ENCODE data around the gene AGBL4.

AGBL4 gene

DNA sequence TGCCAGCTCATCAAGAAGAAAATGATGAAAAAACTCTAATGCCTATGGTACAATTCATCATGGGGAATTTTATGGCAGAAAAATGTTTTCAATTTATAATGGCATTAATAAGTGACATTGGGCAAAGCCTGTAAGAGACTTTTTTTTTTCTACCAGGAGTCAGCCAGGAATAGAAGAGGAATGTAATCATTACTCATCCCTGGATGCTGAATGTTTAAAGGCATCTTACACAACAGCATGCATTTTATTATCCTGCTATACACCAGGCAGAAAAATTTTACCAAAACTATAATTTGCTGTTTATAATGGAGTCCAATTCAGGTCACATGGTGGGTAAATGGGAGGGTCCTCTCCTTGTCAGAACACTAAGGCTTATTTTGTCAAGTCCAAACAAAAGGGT lies 1057.2 kb downstream of the AGBL4 start:
- Histone ChIP-seq H3K4me3 (ENCODE audit: insufficient read depth in 1 of 2, low read depth in 1 of 2, low read length in 2 of 2) (no peak overlapping the region), H3K9me3 (ENCODE audit: control insufficient read depth, low read length) (no peaks in the 10 kb centered on the region), H2AFZ (ENCODE audit: low read depth, low read length) (no peak overlapping the region), H3K14ac (ENCODE audit: low read length in 2 of 2) (no peak overlapping the region), H3K36me3 (ENCODE audit: control insufficient read depth in 1 of 2, insufficient read depth in 2 of 2, low read depth in 1 of 2, low read length in 2 of 2) (no peaks in the 10 kb centered on the region), H2BK120ac (ENCODE audit: low read depth, low read length) (no peak overlapping the region), H3K27ac (ENCODE audit: low read length, poor library complexity, severe bottlenecking) (no peak overlapping the region), H4K91ac (ENCODE audit: low read length) (no peak overlapping the region), H2AK5ac (ENCODE audit: low read length, severe bottlenecking) (no peak overlapping the region), H3K4ac (ENCODE audit: low read depth in 1 of 2, low read length in 2 of 2) (no peak overlapping the region), H2BK15ac (ENCODE audit: low read depth, poor library complexity, severe bottlenecking) (no peak overlapping the region), H3K18ac (ENCODE audit: low read depth in 1 of 2, low read length in 2 of 2) (no peak overlapping the region), H3K27me3 (ENCODE audit: control insufficient read depth in 1 of 2, insufficient read depth in 1 of 2, low read length in 2 of 2) (no peaks in the 10 kb centered on the region), H3K79me1 (replicated peaks; ENCODE audit: low read length, poor library complexity, severe bottlenecking) (no peaks in the 10 kb centered on the region), H3K4me2 (ENCODE audit: low read length, poor library complexity, severe bottlenecking) (no peak overlapping the region), H3K9ac (ENCODE audit: low read length) (no peak overlapping the region), H2BK5ac (ENCODE audit: low read depth, low read length, poor library complexity, severe bottlenecking) (no peak overlapping the region), H4K8ac (ENCODE audit: low read length) (no peak overlapping the region), H3K23ac (ENCODE audit: low read length in 2 of 2) (no peak overlapping the region), H3K4me1 (ENCODE audit: control insufficient read depth, insufficient read depth, low read depth, low read length) (no peaks in the 10 kb centered on the region), H2BK12ac (ENCODE audit: low read length in 2 of 2) (no peak overlapping the region)
- no peak for DNase-seq

DNA sequence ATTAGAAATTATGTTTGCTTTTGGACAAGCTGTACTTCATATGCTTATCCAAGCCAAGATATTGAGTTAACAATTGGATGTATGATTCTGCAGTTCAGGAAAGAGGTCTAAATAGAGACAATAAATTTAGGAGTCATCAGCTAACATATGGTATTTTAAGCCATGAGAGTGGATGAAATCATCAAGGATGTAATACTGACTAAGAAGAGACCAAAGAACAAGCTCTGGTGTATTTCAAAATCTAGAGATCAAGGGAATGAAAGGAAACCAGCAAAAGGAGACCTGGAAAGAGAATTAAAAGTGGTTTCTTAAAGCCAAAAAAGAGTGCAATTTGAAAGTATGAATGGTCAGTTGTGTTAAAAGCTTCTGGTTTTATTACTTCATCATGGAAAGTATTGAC lies 1063.4 kb downstream of the AGBL4 start:
- H4K8ac ChIP-seq (ENCODE audit: low read length) = no peak overlapping the region
- no peak overlapping the region for H3K27ac ChIP-seq (ENCODE audit: low read length, poor library complexity, severe bottlenecking)
- no peak overlapping the region for H3K14ac ChIP-seq (ENCODE audit: low read length in 2 of 2)
- no peak overlapping the region for H2AFZ ChIP-seq (ENCODE audit: low read depth, low read length)
- DNase-seq = no peak
- no peak overlapping the region for H2BK15ac ChIP-seq (ENCODE audit: low read depth, poor library complexity, severe bottlenecking)
- no peaks in the 10 kb centered on the region for H3K36me3 ChIP-seq (ENCODE audit: control insufficient read depth in 1 of 2, insufficient read depth in 2 of 2, low read depth in 1 of 2, low read length in 2 of 2)
- no peak overlapping the region for H3K18ac ChIP-seq (ENCODE audit: low read depth in 1 of 2, low read length in 2 of 2)
- no peak overlapping the region for H3K4me3 ChIP-seq (ENCODE audit: insufficient read depth in 1 of 2, low read depth in 1 of 2, low read length in 2 of 2)
- no peak overlapping the region for H3K4ac ChIP-seq (ENCODE audit: low read depth in 1 of 2, low read length in 2 of 2)
- no peaks in the 10 kb centered on the region for H3K9me3 ChIP-seq (ENCODE audit: control insufficient read depth, low read length)
- no peak overlapping the region for H3K9ac ChIP-seq (ENCODE audit: low read length)
- H2BK12ac ChIP-seq (ENCODE audit: low read length in 2 of 2) = no peak overlapping the region
- no peaks in the 10 kb centered on the region for H3K79me1 ChIP-seq (replicated peaks; ENCODE audit: low read length, poor library complexity, severe bottlenecking)
- H3K4me1 ChIP-seq (ENCODE audit: control insufficient read depth, insufficient read depth, low read depth, low read length) = no peaks in the 10 kb centered on the region
- no peak overlapping the region for H3K4me2 ChIP-seq (ENCODE audit: low read length, poor library complexity, severe bottlenecking)
- H3K23ac ChIP-seq (ENCODE audit: low read length in 2 of 2) = no peak overlapping the region
- H4K91ac ChIP-seq (ENCODE audit: low read length) = no peak overlapping the region
- no peaks in the 10 kb centered on the region for H3K27me3 ChIP-seq (ENCODE audit: control insufficient read depth in 1 of 2, insufficient read depth in 1 of 2, low read length in 2 of 2)
- H2BK5ac ChIP-seq (ENCODE audit: low read depth, low read length, poor library complexity, severe bottlenecking) = no peak overlapping the region
- no peak overlapping the region for H2AK5ac ChIP-seq (ENCODE audit: low read length, severe bottlenecking)
- no peak overlapping the region for H2BK120ac ChIP-seq (ENCODE audit: low read depth, low read length)

DNA sequence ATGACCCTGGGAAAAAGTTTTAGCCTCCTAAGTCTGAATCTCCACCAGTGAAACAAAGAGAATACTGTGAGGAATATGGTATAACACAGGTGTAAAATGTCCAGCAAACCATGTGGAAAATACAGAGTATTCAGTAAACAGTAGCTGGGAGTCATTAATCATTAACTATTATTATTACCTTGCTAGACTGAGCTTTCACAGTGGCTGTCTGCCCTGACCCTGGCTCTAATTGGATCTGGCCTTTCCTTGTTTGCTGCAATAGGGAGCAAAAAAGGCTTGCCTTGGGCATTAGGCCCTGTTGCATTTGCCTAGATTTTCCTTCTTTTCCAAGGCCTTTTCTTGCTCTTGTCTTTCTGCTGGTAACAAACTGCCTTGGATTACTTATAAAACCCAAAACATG lies 1068.0 kb downstream of the AGBL4 start:
- H2AK5ac ChIP-seq (ENCODE audit: low read length, severe bottlenecking) = no peak overlapping the region
- H3K14ac ChIP-seq (ENCODE audit: low read length in 2 of 2) = no peak overlapping the region
- no peak overlapping the region for H2BK15ac ChIP-seq (ENCODE audit: low read depth, poor library complexity, severe bottlenecking)
- no peaks in the 10 kb centered on the region for H3K4me1 ChIP-seq (ENCODE audit: control insufficient read depth, insufficient read depth, low read depth, low read length)
- no peak overlapping the region for H4K91ac ChIP-seq (ENCODE audit: low read length)
- H3K27ac ChIP-seq (ENCODE audit: low read length, poor library complexity, severe bottlenecking) = no peak overlapping the region
- no peaks in the 10 kb centered on the region for H3K79me1 ChIP-seq (replicated peaks; ENCODE audit: low read length, poor library complexity, severe bottlenecking)
- H3K18ac ChIP-seq (ENCODE audit: low read depth in 1 of 2, low read length in 2 of 2) = no peak overlapping the region
- H2AFZ ChIP-seq (ENCODE audit: low read depth, low read length) = no peak overlapping the region
- no peaks in the 10 kb centered on the region for H3K36me3 ChIP-seq (ENCODE audit: control insufficient read depth in 1 of 2, insufficient read depth in 2 of 2, low read depth in 1 of 2, low read length in 2 of 2)
- H4K8ac ChIP-seq (ENCODE audit: low read length) = no peak overlapping the region
- no peak overlapping the region for H3K9ac ChIP-seq (ENCODE audit: low read length)
- no peaks in the 10 kb centered on the region for H3K27me3 ChIP-seq (ENCODE audit: control insufficient read depth in 1 of 2, insufficient read depth in 1 of 2, low read length in 2 of 2)
- H3K4me3 ChIP-seq (ENCODE audit: insufficient read depth in 1 of 2, low read depth in 1 of 2, low read length in 2 of 2) = no peak overlapping the region
- H3K4ac ChIP-seq (ENCODE audit: low read depth in 1 of 2, low read length in 2 of 2) = no peak overlapping the region
- no peak overlapping the region for H3K23ac ChIP-seq (ENCODE audit: low read length in 2 of 2)
- H3K4me2 ChIP-seq (ENCODE audit: low read length, poor library complexity, severe bottlenecking) = no peak overlapping the region
- no peak for DNase-seq
- no peaks in the 10 kb centered on the region for H3K9me3 ChIP-seq (ENCODE audit: control insufficient read depth, low read length)
- H2BK12ac ChIP-seq (ENCODE audit: low read length in 2 of 2) = no peak overlapping the region
- no peak overlapping the region for H2BK5ac ChIP-seq (ENCODE audit: low read depth, low read length, poor library complexity, severe bottlenecking)
- H2BK120ac ChIP-seq (ENCODE audit: low read depth, low read length) = no peak overlapping the region

DNA sequence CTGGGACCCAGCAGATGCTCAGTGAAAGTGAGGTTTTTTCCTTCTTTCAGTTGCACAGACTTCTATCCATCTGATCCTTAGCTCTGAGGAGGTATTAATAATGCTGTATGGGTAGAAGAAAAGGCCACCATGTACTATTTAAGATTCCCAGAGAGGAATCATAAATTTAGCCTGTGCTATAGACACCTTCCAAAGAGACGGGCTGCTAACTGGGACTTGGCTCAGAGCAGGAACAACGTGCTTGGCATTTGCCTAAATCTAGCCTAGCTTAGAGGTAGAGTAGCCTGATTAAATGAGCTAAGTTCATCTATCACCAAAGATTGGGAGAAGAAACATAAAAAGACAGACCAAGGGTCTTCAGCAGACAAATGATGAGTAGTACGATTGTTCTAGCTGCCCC lies 1070.1 kb downstream of the AGBL4 start:
- Histone ChIP-seq H2BK15ac (ENCODE audit: low read depth, poor library complexity, severe bottlenecking) (no peak overlapping the region), H3K23ac (ENCODE audit: low read length in 2 of 2) (no peak overlapping the region), H3K18ac (ENCODE audit: low read depth in 1 of 2, low read length in 2 of 2) (no peak overlapping the region), H3K79me1 (replicated peaks; ENCODE audit: low read length, poor library complexity, severe bottlenecking) (no peaks in the 10 kb centered on the region), H2BK5ac (ENCODE audit: low read depth, low read length, poor library complexity, severe bottlenecking) (no peak overlapping the region), H3K4me3 (ENCODE audit: insufficient read depth in 1 of 2, low read depth in 1 of 2, low read length in 2 of 2) (no peak overlapping the region), H3K27me3 (ENCODE audit: control insufficient read depth in 1 of 2, insufficient read depth in 1 of 2, low read length in 2 of 2) (no peaks in the 10 kb centered on the region), H3K9me3 (ENCODE audit: control insufficient read depth, low read length) (no peaks in the 10 kb centered on the region), H3K27ac (ENCODE audit: low read length, poor library complexity, severe bottlenecking) (no peak overlapping the region), H2AFZ (ENCODE audit: low read depth, low read length) (no peak overlapping the region), H3K4ac (ENCODE audit: low read depth in 1 of 2, low read length in 2 of 2) (no peak overlapping the region), H3K9ac (ENCODE audit: low read length) (no peak overlapping the region), H4K8ac (ENCODE audit: low read length) (no peak overlapping the region), H3K4me1 (ENCODE audit: control insufficient read depth, insufficient read depth, low read depth, low read length) (no peaks in the 10 kb centered on the region), H3K36me3 (ENCODE audit: control insufficient read depth in 1 of 2, insufficient read depth in 2 of 2, low read depth in 1 of 2, low read length in 2 of 2) (no peaks in the 10 kb centered on the region), H3K4me2 (ENCODE audit: low read length, poor library complexity, severe bottlenecking) (no peak overlapping the region), H2BK120ac (ENCODE audit: low read depth, low read length) (no peak overlapping the region), H4K91ac (ENCODE audit: low read length) (no peak overlapping the region), H2BK12ac (ENCODE audit: low read length in 2 of 2) (no peak overlapping the region), H2AK5ac (ENCODE audit: low read length, severe bottlenecking) (no peak overlapping the region), H3K14ac (ENCODE audit: low read length in 2 of 2) (no peak overlapping the region)
- WGBS = 66% methylated on average over 3 of the region's 3 CpGs
- no peak for DNase-seq

Data from mesenchymal stem cell (in vitro differentiated cells and primary cell).